Endometrial microvascular endothelial cells (primary cell): ENCODE measurements around the gene C13orf46. TPM values are rescaled to one million over a fixed set of nuclear protein-coding genes. Genes with fewer than 3 reads are reported as not detected.

Experiments used
- in situ Hi-C: cut with HindIII; loops from 2 replicates; pipeline ENCODE4 v1.10.0; 2017; ENCODE audit warnings: low sequenced_read_pairs, low pct_unique_long_range_greater_than_20kb; ENCODE audit errors: inconsistent ontology term
- total RNA-seq: library from RNA; depleted of rRNA; stranded (reverse); fragments of >200 nt; gene quantifications from one replicate; pipeline ENCODE4 v1.2.3, GENCODE V29; 2015; ENCODE audit errors: inconsistent ontology term

The C13orf46 gene
- total RNA-seq, 1 donor from 2014 or later = not detected

DNA sequence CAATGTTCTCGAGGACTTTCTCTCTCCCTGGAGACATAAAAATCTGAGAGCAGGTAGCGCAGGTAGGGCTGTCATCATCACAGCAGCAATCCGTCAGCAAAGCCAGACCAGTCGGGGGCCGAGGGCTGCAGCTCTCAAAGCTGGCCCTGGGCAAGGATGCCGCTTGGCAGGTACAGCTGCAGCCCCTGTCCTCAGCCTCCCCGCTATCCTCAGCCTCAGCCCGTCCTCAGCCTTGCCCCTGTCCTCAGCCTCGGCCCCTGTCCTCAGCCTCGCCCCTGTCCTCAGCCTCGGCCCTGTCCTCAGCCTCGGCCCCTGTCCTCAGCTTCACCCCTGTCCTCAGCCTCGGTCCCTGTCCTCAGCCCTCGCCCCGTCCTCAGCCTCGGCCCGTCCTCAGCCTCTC lies 10.9 kb downstream of the C13orf46 start:
- in situ Hi-C loops = no loop called here

DNA sequence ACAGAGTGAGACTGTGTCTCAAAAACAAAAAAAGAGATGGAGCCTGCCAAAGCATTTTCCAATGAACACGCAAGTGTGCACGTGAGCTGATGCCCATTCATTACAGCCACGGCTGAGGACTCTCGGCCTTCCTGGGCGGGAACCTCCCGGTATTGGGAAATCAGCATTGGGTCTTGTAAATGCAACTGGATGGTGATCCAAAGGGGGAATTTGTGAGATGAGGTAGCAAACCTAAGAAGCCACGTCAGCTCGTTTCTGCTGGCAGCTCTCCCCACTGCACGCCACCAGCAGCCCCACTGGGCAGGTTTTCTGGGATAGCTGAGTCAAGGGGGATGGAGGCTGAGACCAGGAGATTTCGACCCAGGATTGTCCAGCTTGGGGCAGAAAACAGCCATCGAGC lies 11.5 kb downstream of the C13orf46 start:
- in situ Hi-C loops = no loop called here

- in situ Hi-C loops = no loop called here
These were observed 13.5 kb downstream of the C13orf46 start for GRCh38 chr13:113960276-113960948.

DNA sequence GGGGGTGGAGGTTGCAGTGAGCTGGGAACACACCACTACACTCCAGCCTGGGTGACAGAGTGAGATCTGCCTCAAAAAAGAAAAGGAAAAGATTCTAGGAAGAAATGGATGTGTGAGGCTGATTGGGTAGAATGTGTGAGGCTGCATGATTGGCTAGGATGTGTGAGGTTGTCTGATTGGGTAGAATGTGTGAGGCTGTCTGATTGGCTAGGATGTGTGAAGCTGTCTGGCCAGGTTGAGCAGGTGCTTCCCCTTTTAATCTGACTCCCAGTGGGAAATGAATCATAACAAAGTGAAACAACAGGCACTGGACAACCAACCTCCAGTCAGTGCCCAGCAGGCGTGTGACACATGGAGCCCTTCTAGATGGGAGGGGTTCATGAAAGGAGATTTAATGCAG lies 14.7 kb downstream of the C13orf46 start:
- in situ Hi-C loops = no loop called here

DNA sequence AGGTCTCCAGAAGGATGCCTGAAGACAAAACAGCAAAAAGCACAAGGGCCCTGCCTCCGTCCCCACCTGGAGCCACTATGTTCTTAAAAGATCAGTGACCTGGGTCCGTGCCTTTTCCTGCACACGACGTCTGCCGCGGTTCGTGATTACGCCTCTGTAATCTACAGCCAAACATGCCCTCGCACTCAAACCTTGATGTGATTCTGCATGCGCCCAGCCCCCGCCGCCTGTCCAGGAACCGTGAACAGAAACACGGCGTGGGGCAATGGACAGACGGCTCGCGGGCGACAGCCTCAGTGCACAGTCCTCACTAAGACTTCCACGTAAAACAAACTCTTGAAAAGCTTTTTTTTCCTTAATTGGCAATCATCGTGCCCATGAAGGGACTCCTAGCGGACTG lies 15.5 kb downstream of the C13orf46 start:
- in situ Hi-C loops = no loop called here

DNA sequence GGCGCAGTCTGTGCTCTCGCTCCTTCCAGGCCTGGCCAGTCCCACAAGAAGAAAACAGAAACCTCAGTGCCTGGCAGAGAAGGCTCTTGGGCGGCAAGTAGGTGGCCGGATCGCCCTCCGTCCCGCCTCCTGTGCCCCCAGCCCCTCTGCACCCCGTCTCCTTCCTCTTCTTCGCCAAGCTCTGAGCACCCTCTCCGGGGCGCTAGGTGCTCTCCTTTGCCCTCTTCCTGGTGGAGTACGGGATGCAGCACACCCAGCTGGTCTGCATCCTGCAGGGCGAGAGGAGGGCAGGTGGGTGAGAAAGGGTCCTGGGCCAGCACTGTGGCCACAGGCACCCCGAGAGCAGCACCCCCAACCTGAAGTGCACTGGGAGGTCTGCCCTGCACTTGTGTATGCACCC lies 17.3 kb downstream of the C13orf46 start:
- in situ Hi-C loops = no loop called here

GRCh38 chr13:113955691-113956090 lies 18.2 kb downstream of the C13orf46 start:
- in situ Hi-C loops = no loop called here

GRCh38 chr13:113955235-113955634 lies 18.6 kb downstream of the C13orf46 start:
- in situ Hi-C loops = no loop called here

- in situ Hi-C loops = no loop called here
These were observed 19.6 kb downstream of the C13orf46 start for GRCh38 chr13:113954046-113954835.

DNA sequence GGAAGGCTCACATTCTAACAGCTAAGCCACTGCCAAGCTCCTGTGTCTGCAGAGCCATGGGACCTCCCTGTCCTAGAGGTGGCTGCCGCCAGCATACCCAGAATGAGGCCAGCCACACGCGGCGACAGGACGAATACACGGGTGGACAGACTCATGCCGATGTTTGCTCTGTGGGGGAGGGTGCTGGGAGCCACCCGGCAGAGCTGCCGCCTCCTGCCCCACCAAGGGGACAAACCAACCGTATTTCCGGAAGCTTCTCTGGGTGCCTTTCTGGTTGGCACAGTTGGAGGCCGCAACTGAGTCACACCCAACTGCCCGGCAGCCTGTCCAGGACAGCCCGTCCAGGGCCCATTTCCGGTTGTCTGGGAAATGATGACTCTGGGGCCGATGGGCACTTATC lies 20.3 kb downstream of the C13orf46 start:
- in situ Hi-C loops = no loop called here

DNA sequence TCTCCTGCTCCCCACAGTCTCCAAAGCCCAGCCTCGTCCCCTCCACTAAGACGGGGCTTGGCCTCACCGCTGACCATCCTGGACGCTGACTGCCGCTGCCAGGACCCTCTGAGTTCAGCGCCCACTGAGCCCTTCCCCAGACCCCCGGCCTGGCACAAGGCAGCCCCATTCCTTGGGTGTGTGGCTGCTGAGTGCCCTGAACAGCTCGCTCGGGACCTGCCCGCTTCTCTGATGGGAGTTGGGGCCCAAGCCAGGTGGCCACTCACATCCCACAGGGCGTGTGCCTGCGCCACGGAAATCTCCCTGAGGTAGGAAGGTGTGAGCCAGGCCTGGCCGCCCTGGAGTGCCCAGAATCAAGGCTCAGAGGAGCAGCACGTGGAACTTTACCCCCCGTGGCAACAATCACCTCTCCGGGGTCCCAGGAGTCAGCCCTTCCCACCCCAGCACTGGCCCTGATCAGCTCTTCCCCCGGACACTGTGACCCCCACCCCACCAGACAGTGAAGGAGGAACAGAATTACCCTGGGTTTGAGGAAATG lies 20.8 kb downstream of the C13orf46 start:
- in situ Hi-C loops = no loop called here

DNA sequence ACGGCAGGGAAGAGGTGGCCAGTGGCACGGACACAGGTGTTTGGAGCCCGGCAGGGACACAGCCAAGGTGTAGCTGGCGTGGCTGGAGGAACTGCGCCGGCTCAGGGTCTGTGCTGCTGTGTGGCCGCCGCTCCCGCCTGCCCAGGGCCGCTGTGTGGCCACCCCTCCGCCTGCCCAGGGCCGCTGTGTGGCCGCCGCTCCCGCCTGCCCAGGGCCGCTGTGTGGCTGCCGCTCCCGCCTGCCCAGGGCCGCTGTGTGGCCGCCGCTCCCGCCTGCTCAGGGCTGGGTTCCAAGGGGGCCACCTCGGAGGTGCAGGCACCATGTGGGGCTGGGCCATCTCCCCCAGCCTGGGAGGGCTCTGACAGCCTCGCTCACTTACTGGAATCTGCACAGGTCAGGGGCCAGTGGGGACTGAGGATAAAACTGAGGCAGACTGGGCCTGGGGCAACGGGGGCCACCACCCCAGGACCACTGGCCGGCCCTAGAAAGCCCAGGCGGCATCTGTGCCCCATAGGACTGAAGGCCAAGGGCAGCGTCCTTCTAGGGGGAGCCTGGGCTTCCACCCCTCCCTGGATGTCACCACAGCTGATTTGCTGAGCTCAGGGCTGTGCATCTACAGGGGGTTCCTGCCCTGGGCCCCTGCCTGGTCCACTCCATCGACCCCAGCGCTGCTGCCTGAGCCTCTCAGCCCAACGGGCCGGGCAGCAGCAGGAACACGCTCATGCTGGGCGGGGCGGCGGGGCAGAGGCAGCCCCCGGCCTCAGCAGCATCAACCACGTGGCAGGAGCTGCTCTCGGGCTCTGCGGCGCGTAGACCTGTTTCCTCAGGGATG lies 21.5 kb downstream of the C13orf46 start:
- in situ Hi-C loops = no loop called here

- in situ Hi-C loops = no loop called here
These were observed 22.5 kb downstream of the C13orf46 start for GRCh38 chr13:113951246-113951999.

- in situ Hi-C loops = no loop called here
These were observed 23.2 kb downstream of the C13orf46 start for GRCh38 chr13:113950451-113951245.

GRCh38 chr13:113949546-113949945 lies 24.3 kb downstream of the C13orf46 start:
- in situ Hi-C loops = no loop called here

DNA sequence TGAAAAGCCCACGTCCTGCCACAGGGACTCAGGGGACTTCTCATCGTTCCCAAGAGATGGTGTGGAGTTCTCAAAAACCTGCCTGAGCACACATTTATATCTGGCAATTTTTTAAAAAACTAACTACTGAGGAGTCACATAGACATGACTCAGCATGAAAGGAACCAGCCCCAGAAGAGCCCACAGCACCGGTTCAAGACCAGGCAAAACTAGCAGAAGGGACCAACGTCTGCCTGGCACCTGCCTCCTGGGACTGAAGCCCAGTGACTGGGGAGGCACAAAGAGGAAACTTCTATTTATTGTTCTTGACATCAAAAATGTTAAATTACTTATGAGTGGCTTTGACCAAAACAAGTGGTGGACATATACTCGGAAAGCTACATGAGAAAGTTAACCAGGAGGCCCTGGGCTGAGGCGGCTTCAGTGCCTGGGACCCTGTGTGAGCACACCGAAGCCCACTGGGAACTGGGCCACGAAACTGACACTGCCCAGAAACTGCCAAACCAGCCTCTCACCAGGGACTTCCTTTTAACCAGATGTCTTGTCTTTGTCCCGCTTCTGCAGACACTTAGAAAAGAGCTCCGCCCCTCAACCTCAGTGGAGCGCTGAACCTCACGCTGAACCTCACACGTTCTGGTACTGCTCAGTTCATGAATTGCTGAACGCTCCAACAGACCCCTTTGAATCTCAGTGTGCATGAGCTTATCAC lies 25.7 kb downstream of the C13orf46 start:
- in situ Hi-C loops = no loop called here

- in situ Hi-C loops = no loop called here
These were observed 26.4 kb downstream of the C13orf46 start for GRCh38 chr13:113947311-113948033.
